HepG2 (cell line): ENCODE data around the gene MRM3. TPM values are rescaled to one million over a fixed set of nuclear protein-coding genes. Genes with fewer than 3 reads are reported as not detected.

Experiments
- ARID5B ChIP-seq: IDR thresholded peaks from 2 replicates; pipeline ENCODE4 v1.4.0; 2020; ENCODE audit warnings: mild to moderate bottlenecking, missing genetic modification reagents
- BORCS8-MEF2B ChIP-seq: sonication (generic); formaldehyde crosslinking; IDR thresholded peaks from 2 replicates; pipeline ENCODE4 v1.8.0; 2022; ENCODE audit warnings: mild to moderate bottlenecking, missing genetic modification reagents
- CREM ChIP-seq, 2 experiments: sonication (generic) in 1 of 2; formaldehyde crosslinking in 1 of 2; IDR thresholded peaks; 2 replicates each; pipeline versions ENCODE4 v1.4.0 to v1.6.1; 2016 to 2020; ENCODE audit warnings: antibody characterized with exemption in 1 of 2, mild to moderate bottlenecking in 1 of 2, missing genetic modification reagents in 1 of 2
- SALL2 ChIP-seq: sonication (generic); formaldehyde crosslinking; IDR thresholded peaks from 2 replicates; pipeline ENCODE4 v1.8.1; 2023; ENCODE audit warnings: mild to moderate bottlenecking, missing genetic modification reagents, inconsistent platforms
- SMC3 ChIP-seq: IDR thresholded peaks from 2 replicates; pipeline ENCODE4 v1.6.1; 2011; ENCODE audit warnings: low read length, improper control_type of control experiment
- SMYD3 ChIP-seq: sonication (generic); formaldehyde crosslinking; IDR thresholded peaks from 2 replicates; pipeline ENCODE4 v1.8.1; 2023; ENCODE audit warnings: mild to moderate bottlenecking, missing genetic modification reagents
- ZMYM3 ChIP-seq: sonication (generic); formaldehyde crosslinking; IDR thresholded peaks from 2 replicates; pipeline ENCODE4 v1.5.1; 2020; ENCODE audit warnings: mild to moderate bottlenecking, missing genetic modification reagents
- ZNF432 ChIP-seq: sonication (generic); formaldehyde crosslinking; IDR thresholded peaks from 2 replicates; pipeline ENCODE4 v1.5.0; 2020; ENCODE audit warnings: missing genetic modification reagents, mild to moderate bottlenecking, borderline replicate concordance
- polyA plus RNA-seq, 8 experiments: library from polyadenylated mRNA; depleted of rRNA in 3 of 8; stranded (reverse) in 7 of 8; unstranded in 1 of 8; fragments of >200 nt; fragmentation: Illumina TruSeq in 4 of 8; extraction: Trizol in 4 of 8; gene quantifications; 2 replicates each; pipeline versions ENCODE4 v1.2.1 to v1.2.3, GENCODE V29; 2011 to 2016; ENCODE audit warnings: low read depth in 4 of 8, missing spikeins in 1 of 8, mixed read lengths in 1 of 8; ENCODE audit not compliant: insufficient read depth in 1 of 8
- total RNA-seq, 5 experiments: library from RNA; depleted of rRNA; stranded (reverse); fragments of >200 nt; fragmentation: Illumina TruSeq; extraction: Trizol; gene quantifications; 2 replicates each; pipeline ENCODE4 v1.2.3, GENCODE V29; 2016; ENCODE audit warnings: low read depth in 1 of 5
- TF ChIP-seq, protein P1 (sequence below): sonication (generic); formaldehyde crosslinking; IDR thresholded peaks from 2 replicates; pipeline ENCODE4 v1.4.0; 2020; ENCODE audit warnings: missing genetic modification reagents
- TF ChIP-seq, protein P2 (sequence below): sonication (generic); formaldehyde crosslinking; IDR thresholded peaks from 2 replicates; pipeline ENCODE4 v1.5.0; 2020; ENCODE audit warnings: missing genetic modification reagents
- TF ChIP-seq, protein P3 (sequence below): sonication (generic); formaldehyde crosslinking; IDR thresholded peaks from 2 replicates; pipeline ENCODE4 v1.5.0; 2020; ENCODE audit warnings: mild to moderate bottlenecking, missing genetic modification reagents
- TF ChIP-seq, protein P4 (sequence below): sonication (generic); formaldehyde crosslinking; IDR thresholded peaks from 2 replicates; pipeline ENCODE4 v1.5.1; 2020; ENCODE audit warnings: mild to moderate bottlenecking, moderate library complexity, missing genetic modification reagents

Gene MRM3
- total and polyA plus RNA-seq, 2 of the 13 experiments (the other 11 are each of a cell fraction or from before 2014, with no cell fraction given): 12.3 to 25.5 TPM

DNA sequence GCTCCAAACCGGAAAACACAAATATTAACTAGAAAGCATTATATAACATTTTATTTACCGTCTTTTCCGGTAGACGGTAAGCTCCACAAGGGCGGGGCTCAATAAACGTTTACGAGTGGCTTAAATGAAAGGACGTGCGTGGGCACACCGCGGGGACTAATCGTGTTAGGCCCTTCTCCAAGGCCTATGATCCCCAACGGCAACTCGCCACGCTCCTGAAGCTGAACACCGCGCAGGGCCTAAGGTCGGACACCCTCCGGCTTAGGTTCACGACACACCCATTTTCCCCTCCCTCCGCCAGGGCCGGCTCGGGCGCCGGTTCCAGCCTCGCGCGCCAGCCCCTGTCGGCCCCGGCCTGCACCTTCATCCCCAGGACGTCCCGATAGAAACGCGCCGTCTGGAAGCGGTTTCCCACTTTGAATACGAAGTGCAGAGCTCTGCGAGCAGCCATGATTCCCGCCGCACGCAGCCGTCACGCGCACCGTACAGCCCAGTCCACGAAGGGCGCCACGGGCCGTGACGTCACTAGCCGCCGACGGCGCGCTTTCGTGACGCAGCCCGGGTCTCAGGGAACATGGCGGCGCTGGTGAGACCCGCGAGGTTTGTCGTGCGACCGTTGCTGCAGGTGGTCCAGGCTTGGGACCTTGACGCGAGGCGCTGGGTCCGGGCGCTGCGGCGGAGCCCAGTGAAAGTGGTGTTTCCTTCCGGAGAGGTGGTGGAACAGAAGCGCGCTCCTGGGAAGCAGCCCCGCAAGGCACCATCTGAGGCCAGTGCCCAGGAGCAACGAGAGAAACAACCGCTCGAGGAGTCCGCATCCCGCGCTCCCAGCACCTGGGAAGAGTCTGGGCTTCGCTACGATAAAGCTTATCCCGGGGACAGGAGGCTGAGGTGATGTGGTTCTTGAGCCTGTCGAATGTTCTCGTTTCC lies at the start of gene MRM3, which contains the start of gene GLOD4 (continued):
- TF ChIP-seq CREM (IDR thresholded peaks at IDR 0.05) (peak; percentile 99), CREM (CRISPR knock-in tag; IDR thresholded peaks at IDR 0.05) (peak; percentile 100), BORCS8-MEF2B (no peak; the same call in 1 of the 2 replicates), ZNF432 (CRISPR knock-in tag) (no peak), SALL2 (CRISPR knock-in tag) (no peak), ARID5B (CRISPR knock-in tag) (peak; percentile 80), SMC3 (no peak), SMYD3 (CRISPR knock-in tag) (peak; percentile 65), ZMYM3 (CRISPR knock-in tag) (peak; percentile 75)
- TF ChIP-seq, protein P1, sequence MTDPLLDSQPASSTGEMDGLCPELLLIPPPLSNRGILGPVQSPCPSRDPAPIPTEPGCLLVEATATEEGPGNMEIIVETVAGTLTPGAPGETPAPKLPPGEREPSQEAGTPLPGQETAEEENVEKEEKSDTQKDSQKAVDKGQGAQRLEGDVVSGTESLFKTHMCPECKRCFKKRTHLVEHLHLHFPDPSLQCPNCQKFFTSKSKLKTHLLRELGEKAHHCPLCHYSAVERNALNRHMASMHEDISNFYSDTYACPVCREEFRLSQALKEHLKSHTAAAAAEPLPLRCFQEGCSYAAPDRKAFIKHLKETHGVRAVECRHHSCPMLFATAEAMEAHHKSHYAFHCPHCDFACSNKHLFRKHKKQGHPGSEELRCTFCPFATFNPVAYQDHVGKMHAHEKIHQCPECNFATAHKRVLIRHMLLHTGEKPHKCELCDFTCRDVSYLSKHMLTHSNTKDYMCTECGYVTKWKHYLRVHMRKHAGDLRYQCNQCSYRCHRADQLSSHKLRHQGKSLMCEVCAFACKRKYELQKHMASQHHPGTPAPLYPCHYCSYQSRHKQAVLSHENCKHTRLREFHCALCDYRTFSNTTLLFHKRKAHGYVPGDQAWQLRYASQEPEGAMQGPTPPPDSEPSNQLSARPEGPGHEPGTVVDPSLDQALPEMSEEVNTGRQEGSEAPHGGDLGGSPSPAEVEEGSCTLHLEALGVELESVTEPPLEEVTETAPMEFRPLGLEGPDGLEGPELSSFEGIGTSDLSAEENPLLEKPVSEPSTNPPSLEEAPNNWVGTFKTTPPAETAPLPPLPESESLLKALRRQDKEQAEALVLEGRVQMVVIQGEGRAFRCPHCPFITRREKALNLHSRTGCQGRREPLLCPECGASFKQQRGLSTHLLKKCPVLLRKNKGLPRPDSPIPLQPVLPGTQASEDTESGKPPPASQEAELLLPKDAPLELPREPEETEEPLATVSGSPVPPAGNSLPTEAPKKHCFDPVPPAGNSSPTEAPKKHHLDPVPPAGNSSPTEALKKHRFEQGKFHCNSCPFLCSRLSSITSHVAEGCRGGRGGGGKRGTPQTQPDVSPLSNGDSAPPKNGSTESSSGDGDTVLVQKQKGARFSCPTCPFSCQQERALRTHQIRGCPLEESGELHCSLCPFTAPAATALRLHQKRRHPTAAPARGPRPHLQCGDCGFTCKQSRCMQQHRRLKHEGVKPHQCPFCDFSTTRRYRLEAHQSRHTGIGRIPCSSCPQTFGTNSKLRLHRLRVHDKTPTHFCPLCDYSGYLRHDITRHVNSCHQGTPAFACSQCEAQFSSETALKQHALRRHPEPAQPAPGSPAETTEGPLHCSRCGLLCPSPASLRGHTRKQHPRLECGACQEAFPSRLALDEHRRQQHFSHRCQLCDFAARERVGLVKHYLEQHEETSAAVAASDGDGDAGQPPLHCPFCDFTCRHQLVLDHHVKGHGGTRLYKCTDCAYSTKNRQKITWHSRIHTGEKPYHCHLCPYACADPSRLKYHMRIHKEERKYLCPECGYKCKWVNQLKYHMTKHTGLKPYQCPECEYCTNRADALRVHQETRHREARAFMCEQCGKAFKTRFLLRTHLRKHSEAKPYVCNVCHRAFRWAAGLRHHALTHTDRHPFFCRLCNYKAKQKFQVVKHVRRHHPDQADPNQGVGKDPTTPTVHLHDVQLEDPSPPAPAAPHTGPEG (CRISPR knock-in tag): peak; percentile 36; the same call in 1 of the 2 replicates
- TF ChIP-seq, protein P2, sequence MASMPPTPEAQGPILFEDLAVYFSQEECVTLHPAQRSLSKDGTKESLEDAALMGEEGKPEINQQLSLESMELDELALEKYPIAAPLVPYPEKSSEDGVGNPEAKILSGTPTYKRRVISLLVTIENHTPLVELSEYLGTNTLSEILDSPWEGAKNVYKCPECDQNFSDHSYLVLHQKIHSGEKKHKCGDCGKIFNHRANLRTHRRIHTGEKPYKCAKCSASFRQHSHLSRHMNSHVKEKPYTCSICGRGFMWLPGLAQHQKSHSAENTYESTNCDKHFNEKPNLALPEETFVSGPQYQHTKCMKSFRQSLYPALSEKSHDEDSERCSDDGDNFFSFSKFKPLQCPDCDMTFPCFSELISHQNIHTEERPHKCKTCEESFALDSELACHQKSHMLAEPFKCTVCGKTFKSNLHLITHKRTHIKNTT: no peak
- TF ChIP-seq, protein P3, sequence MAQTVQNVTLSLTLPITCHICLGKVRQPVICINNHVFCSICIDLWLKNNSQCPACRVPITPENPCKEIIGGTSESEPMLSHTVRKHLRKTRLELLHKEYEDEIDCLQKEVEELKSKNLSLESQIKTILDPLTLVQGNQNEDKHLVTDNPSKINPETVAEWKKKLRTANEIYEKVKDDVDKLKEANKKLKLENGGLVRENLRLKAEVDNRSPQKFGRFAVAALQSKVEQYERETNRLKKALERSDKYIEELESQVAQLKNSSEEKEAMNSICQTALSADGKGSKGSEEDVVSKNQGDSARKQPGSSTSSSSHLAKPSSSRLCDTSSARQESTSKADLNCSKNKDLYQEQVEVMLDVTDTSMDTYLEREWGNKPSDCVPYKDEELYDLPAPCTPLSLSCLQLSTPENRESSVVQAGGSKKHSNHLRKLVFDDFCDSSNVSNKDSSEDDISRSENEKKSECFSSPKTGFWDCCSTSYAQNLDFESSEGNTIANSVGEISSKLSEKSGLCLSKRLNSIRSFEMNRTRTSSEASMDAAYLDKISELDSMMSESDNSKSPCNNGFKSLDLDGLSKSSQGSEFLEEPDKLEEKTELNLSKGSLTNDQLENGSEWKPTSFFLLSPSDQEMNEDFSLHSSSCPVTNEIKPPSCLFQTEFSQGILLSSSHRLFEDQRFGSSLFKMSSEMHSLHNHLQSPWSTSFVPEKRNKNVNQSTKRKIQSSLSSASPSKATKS (CRISPR knock-in tag): no peak
- TF ChIP-seq, protein P4, sequence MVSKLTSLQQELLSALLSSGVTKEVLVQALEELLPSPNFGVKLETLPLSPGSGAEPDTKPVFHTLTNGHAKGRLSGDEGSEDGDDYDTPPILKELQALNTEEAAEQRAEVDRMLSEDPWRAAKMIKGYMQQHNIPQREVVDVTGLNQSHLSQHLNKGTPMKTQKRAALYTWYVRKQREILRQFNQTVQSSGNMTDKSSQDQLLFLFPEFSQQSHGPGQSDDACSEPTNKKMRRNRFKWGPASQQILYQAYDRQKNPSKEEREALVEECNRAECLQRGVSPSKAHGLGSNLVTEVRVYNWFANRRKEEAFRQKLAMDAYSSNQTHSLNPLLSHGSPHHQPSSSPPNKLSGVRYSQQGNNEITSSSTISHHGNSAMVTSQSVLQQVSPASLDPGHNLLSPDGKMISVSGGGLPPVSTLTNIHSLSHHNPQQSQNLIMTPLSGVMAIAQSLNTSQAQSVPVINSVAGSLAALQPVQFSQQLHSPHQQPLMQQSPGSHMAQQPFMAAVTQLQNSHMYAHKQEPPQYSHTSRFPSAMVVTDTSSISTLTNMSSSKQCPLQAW (CRISPR knock-in tag): peak; percentile 95
